ENCODE data around the gene CPNE8.

CPNE8 gene

GRCh38 chr12:38884666-38885065 is 20.7 kb downstream of the CPNE8 start:
- Histone ChIP-seq H3K79me2 (ENCODE audit: insufficient read depth, low read length) (no peaks in the 10 kb centered on the region), H2AFZ (ENCODE audit: low read length) (no peak overlapping the region), H3K9me2 (replicated peaks; ENCODE audit: low read depth, low read length) (no peaks in the 10 kb centered on the region), H3F3A (ENCODE audit: low read depth) (no peaks in the 10 kb centered on the region), H3K4me3 (ENCODE audit: low read length, poor library complexity, severe bottlenecking) (no peak overlapping the region), H3K9ac (ENCODE audit: low read depth, low read length, poor library complexity, severe bottlenecking) (no peak overlapping the region), H3K9me3 (ENCODE audit: insufficient read depth, low read depth, low read length) (no peaks in the 10 kb centered on the region), H3K4me2 (ENCODE audit: low read depth, low read length, poor library complexity, severe bottlenecking) (no peak overlapping the region), H3K4me1 (ENCODE audit: insufficient read depth, low read length, poor library complexity, severe bottlenecking) (no peaks in the 10 kb centered on the region), H3K27me3 (ENCODE audit: insufficient read depth, low read length, poor library complexity, severe bottlenecking) (no peaks in the 10 kb centered on the region), H3K36me3 (ENCODE audit: insufficient read depth, low read length) (no peaks in the 10 kb centered on the region), H4K20me1 (ENCODE audit: insufficient read depth, low read length, poor library complexity, severe bottlenecking) (no peaks in the 10 kb centered on the region)
- no peak for TF ChIP-seq EZH2phosphoT487 (IDR thresholded peaks at IDR 0.05; ENCODE audit: borderline replicate concordance)
- TF ChIP-seq CTCF (conservative IDR thresholded peaks at IDR 0.05; ENCODE audit: low read length) = no peak

GRCh38 chr12:38883629-38884134 is 21.7 kb downstream of the CPNE8 start:
- H3F3A ChIP-seq (ENCODE audit: low read depth) = no peaks in the 10 kb centered on the region
- H3K4me2 ChIP-seq (ENCODE audit: low read depth, low read length, poor library complexity, severe bottlenecking) = no peak overlapping the region
- no peaks in the 10 kb centered on the region for H3K27me3 ChIP-seq (ENCODE audit: insufficient read depth, low read length, poor library complexity, severe bottlenecking)
- no peak overlapping the region for H3K9ac ChIP-seq (ENCODE audit: low read depth, low read length, poor library complexity, severe bottlenecking)
- TF ChIP-seq CTCF (conservative IDR thresholded peaks at IDR 0.05; ENCODE audit: low read length) = no peak
- TF ChIP-seq EZH2phosphoT487 (IDR thresholded peaks at IDR 0.05; ENCODE audit: borderline replicate concordance) = no peak
- H3K4me3 ChIP-seq (ENCODE audit: low read length, poor library complexity, severe bottlenecking) = no peak overlapping the region
- no peaks in the 10 kb centered on the region for H3K9me2 ChIP-seq (replicated peaks; ENCODE audit: low read depth, low read length)
- H3K4me1 ChIP-seq (ENCODE audit: insufficient read depth, low read length, poor library complexity, severe bottlenecking) = no peaks in the 10 kb centered on the region
- H4K20me1 ChIP-seq (ENCODE audit: insufficient read depth, low read length, poor library complexity, severe bottlenecking) = no peaks in the 10 kb centered on the region
- H3K79me2 ChIP-seq (ENCODE audit: insufficient read depth, low read length) = no peaks in the 10 kb centered on the region
- no peaks in the 10 kb centered on the region for H3K9me3 ChIP-seq (ENCODE audit: insufficient read depth, low read depth, low read length)
- H2AFZ ChIP-seq (ENCODE audit: low read length) = no peak overlapping the region
- no peaks in the 10 kb centered on the region for H3K36me3 ChIP-seq (ENCODE audit: insufficient read depth, low read length)

- TF ChIP-seq EZH2phosphoT487 (IDR thresholded peaks at IDR 0.05; ENCODE audit: borderline replicate concordance) (no peak), CTCF (conservative IDR thresholded peaks at IDR 0.05; ENCODE audit: low read length) (no peak)
- no peak overlapping the region for H3K4me3 ChIP-seq (ENCODE audit: low read length, poor library complexity, severe bottlenecking)
- H3K4me2 ChIP-seq (ENCODE audit: low read depth, low read length, poor library complexity, severe bottlenecking) = no peak overlapping the region
Observed at GRCh38 chr12:38880288-38880687, 25.1 kb downstream of the CPNE8 start.

More at GRCh38 chr12:38880288-38880687, 25.1 kb downstream of the CPNE8 start:
- no peaks in the 10 kb centered on the region for H3K4me1 ChIP-seq (ENCODE audit: insufficient read depth, low read length, poor library complexity, severe bottlenecking)
- H3K79me2 ChIP-seq (ENCODE audit: insufficient read depth, low read length) = no peaks in the 10 kb centered on the region
- no peak overlapping the region for H2AFZ ChIP-seq (ENCODE audit: low read length)
- H3K36me3 ChIP-seq (ENCODE audit: insufficient read depth, low read length) = no peaks in the 10 kb centered on the region
- H3K27me3 ChIP-seq (ENCODE audit: insufficient read depth, low read length, poor library complexity, severe bottlenecking) = no peaks in the 10 kb centered on the region
- H3K9ac ChIP-seq (ENCODE audit: low read depth, low read length, poor library complexity, severe bottlenecking) = no peak overlapping the region
- no peaks in the 10 kb centered on the region for H4K20me1 ChIP-seq (ENCODE audit: insufficient read depth, low read length, poor library complexity, severe bottlenecking)
- no peaks in the 10 kb centered on the region for H3F3A ChIP-seq (ENCODE audit: low read depth)
- H3K9me2 ChIP-seq (replicated peaks; ENCODE audit: low read depth, low read length) = no peaks in the 10 kb centered on the region
- H3K9me3 ChIP-seq (ENCODE audit: insufficient read depth, low read depth, low read length) = no peaks in the 10 kb centered on the region

All from Loucy (cell line).